GM18499 (cell line): ENCODE results near the gene TLE4.

Source experiments
- ATAC-seq: cut with Tn5 transposase; IDR thresholded peaks from one replicate; pipeline ENCODE4 v1.9.1; 2021; ENCODE audit warnings: moderate number of reproducible peaks; ENCODE audit not compliant: insufficient read depth, unreplicated experiment

The TLE4 gene

GRCh38 chr9:79764374-79764773, 192.6 kb downstream of the TLE4 start:
- ATAC-seq: no peak

GRCh38 chr9:79765466-79765865, 193.7 kb downstream of the TLE4 start:
- no peak for ATAC-seq

- no peak for ATAC-seq
Observed at GRCh38 chr9:79766091-79766490, 194.3 kb downstream of the TLE4 start.

GRCh38 chr9:79768194-79768593, 196.4 kb downstream of the TLE4 start:
- ATAC-seq: no peak

GRCh38 chr9:79769476-79770275, 197.9 kb downstream of the TLE4 start:
- no peak for ATAC-seq

- ATAC-seq: no peak
Observed at GRCh38 chr9:79774356-79774755, 202.6 kb downstream of the TLE4 start.
